GM18505 (cell line): ENCODE results near the gene CRYL1.

Experiments used
- ATAC-seq: cut with Tn5 transposase; IDR thresholded peaks from one replicate; pipeline ENCODE4 v1.9.1; 2021; ENCODE audit not compliant: unreplicated experiment
- POLR2A ChIP-seq: IDR thresholded peaks from 4 replicates; pipeline ENCODE4 v1.6.1; 2011; ENCODE audit warnings: borderline replicate concordance; ENCODE audit not compliant: insufficient read depth, insufficient read length; ENCODE audit errors: extremely low read depth

CRYL1 gene

DNA sequence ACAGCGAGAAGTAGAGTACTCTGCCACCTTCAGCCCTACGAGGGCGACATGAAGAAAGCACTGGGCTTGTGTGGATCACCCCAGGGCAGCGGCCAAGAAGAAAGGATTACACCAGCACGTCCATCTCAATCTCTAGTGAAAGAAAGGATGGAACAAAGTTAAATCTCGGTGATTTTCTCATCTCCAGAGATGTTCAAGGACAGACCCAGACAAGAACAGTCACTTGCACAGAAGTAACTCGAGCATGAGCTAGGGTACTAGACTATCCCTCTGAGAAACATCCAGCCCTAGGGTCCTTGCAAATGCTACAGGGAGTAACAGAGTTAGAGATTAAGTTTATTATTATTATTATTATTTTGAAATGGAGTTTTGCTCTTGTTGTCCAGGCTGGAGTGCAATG is 106.7 kb downstream of the CRYL1 start:
- no peak for ATAC-seq
- TF ChIP-seq POLR2A = no peak

- TF ChIP-seq POLR2A = no peak
- no peak for ATAC-seq
Measured at GRCh38 chr13:20416223-20416745, 109.4 kb downstream of the CRYL1 start.

DNA sequence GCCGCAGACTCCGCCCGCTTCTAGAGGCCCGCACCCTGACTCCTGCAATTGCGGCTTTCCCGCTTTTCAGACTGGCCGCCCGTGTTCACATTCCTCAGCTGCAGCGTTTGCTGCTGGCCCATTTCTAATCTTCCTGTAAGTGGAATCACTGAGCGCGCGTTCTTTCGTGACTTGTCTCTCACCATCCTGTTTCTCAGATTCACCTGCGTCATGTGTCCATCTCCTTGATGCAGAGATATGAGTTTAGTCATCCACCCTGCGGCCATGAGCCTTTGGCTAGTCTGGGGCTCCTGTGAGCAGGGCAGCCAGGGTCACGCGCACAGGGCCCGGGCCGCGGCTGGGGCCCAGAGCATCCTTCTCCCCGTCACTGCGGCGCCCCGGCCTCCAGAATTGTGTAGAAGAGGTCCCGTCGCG is 110.0 kb downstream of the CRYL1 start:
- ATAC-seq = no peak
- TF ChIP-seq POLR2A = no peak

DNA sequence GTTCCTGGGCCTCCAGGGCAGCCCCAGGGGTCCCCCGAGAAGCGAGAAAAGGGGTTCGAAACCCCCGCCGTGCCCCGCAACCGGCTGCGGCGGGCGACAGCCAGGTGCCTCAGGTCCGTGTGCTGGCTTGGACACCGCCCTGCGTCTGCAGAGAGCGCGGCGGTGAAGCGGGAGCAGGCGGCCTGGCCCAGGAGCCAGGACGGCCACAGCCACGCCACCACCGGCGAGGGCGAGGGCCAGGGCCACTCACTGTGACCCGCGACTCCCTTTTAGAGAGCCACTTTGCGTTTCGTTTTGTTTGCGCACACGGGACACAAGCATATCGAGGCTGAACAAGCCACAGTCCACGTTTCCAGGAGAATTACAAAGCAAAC is 110.4 kb downstream of the CRYL1 start:
- no peak for TF ChIP-seq POLR2A
- ATAC-seq = no peak

GRCh38 chr13:20414546-20415305 is 110.9 kb downstream of the CRYL1 start:
- no peak for TF ChIP-seq POLR2A

DNA sequence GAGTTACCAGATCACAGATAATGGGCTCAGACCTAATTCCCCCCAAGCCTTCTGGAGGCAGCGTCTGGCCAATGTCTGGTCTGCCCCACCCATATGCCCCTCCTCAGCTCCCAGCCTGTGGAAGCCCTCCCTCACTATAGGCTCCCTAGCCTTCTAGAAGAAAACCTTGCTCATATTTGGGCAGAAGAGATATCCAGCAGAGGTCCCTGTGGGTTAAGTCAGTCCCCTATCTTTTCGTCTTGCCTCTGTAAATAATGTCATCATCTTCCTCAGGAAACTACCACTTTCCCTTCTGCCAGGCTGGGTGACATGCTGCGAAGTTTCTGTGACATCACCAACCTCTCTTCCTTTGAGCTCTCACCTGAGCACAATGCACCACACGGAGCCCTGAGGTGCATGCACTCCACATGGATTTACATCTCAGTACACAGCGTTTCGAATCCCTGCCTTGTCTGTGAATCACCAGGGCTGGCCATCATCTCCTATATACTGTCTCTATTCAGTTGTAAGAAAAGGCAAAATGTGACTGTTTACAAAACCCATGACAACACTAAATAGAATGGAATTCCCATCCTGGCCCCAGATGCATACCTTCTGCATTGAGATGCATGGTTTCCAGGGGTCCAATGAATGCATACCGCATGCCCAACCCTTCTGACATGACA is 112.8 kb downstream of the CRYL1 start:
- ATAC-seq = no peak
- TF ChIP-seq POLR2A = no peak

More at GRCh38 chr13:20414546-20415305, 110.9 kb downstream of the CRYL1 start:
- ATAC-seq = no peak

DNA sequence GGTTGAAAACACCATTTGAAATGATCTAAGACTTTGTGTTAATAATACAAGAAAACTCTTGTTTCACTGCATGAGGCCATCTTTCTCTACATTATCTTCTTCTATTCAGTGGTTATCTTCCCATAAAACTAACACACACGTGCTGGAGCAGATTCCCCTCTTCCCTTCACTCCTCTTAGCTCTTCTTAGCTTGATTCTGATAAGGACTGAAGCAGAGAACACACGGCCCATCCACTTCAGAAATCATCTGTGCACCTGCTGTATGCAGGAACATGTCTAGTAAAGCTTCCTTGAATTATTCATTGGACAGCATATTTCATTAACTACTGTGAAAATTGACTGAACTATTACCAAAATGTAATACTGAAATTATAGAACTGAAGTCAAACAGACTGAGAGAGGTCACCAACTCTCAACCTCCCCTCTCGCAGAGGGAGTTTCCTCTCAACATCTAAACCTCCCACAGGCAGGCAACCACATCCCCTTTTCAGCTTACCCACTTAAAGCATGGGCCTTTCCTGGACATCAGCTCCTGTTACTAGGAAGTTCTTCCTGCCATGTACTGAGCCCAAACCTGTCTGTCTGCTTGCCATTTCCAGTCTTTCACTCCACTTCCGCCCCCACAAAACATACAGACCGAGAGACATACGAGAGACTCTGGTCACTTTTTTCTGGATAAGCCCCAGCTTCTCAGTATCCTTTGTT is 113.9 kb downstream of the CRYL1 start:
- no peak for TF ChIP-seq POLR2A
- peak; percentile 97 for ATAC-seq

DNA sequence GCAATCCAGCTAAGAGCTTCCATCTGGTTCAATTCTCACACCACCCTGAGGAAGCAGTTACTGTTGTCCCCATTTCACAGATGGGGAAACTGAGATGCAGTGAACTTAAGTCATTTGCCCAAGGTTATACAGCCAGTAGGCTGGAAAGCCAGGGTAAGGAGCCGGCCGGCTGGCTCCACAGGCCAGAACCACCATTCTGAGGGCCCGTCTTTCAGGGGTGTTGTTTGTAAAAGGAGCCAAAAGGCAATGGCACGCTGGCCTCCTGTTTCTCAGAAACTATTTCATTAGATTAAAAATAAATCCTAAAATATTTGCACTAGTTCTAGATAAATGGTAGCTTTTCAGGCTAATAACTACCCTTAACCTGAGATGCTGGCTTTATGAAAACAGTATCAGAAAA is 114.9 kb downstream of the CRYL1 start:
- TF ChIP-seq POLR2A = no peak
- no peak for ATAC-seq

GRCh38 chr13:20408181-20408580 is 117.5 kb downstream of the CRYL1 start:
- no peak for TF ChIP-seq POLR2A
- ATAC-seq = no peak

- no peak for ATAC-seq
- TF ChIP-seq POLR2A = no peak
Measured at GRCh38 chr13:20407759-20408158, 117.9 kb downstream of the CRYL1 start.

DNA sequence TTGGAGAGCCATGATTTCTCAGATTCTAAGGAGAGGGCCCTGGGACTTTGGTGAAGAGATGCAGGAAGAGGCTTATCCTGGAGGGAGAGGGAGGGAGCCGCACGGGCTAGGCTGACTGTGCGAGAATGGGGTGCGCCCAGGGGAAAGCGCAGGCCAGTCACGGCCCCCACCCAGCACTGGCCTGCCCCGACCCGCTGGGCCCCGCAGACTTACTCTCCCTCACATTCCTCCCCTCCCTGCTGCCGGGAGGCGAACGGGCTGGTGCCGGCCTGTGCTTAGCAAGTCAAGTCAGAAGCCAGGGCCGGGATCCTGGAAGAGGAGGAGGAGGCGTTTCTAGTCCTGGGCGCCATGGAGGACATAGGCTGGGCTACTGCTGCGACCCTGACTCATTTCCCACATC is 120.0 kb downstream of the CRYL1 start:
- ATAC-seq = no peak

DNA sequence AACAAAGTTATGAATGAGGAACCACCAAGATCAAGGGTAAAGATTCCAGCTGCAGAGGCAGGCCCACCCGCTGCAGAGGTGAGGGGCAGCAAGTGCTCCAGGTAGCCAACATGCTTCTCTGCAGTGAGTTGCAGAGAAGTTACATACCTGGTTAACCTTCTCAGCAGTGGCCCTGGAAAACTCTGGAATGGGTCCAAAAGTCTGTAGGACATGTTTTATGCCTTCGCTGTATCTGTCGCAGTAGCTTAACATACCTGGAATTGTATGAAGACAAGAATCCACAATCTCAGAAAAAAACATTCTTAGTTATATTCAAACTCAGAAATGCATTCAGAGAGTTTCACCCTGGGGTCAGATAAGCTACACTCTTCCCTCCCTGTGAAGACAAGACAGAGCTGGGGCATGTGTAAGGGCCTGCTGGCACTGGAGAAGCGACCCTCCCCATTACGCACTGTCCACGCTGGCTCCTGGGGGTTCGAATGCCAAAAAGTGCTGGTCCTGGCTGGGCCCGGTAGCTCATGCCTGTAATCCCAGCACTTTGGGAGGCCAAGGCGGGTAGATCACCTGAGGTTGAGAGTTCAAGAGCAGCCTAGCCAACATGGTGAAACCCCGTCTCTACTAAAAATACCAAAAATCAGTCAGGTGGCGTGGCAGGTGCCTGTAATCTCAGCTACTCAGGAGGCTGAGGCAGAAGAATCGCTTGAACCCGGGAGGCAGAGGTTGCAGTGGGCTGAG is 121.0 kb downstream of the CRYL1 start:
- no peak for TF ChIP-seq POLR2A
- ATAC-seq = no peak

More for the DNA sequence above, 120.0 kb downstream of the CRYL1 start:
- TF ChIP-seq POLR2A = no peak

- TF ChIP-seq POLR2A = no peak
Measured at GRCh38 chr13:20403826-20404225, 121.8 kb downstream of the CRYL1 start.

More at GRCh38 chr13:20403826-20404225, 121.8 kb downstream of the CRYL1 start:
- no peak for ATAC-seq
